HG02970 (cell line): Measurements from ENCODE around the gene HOXC4.
"Not testable (repeated sequence)": the region's sequence is repeated elsewhere in the genome, so short reads cannot be mapped to it uniquely, and the experiment has no call there.

ENCODE experiments used
- ATAC-seq: cut with Tn5 transposase; IDR thresholded peaks from one replicate; pipeline ENCODE4 v1.9.1; 2021; ENCODE audit warnings: mild to moderate bottlenecking, moderate library complexity, moderate number of reproducible peaks; ENCODE audit not compliant: unreplicated experiment, low FRiP score

The HOXC4 gene

DNA sequence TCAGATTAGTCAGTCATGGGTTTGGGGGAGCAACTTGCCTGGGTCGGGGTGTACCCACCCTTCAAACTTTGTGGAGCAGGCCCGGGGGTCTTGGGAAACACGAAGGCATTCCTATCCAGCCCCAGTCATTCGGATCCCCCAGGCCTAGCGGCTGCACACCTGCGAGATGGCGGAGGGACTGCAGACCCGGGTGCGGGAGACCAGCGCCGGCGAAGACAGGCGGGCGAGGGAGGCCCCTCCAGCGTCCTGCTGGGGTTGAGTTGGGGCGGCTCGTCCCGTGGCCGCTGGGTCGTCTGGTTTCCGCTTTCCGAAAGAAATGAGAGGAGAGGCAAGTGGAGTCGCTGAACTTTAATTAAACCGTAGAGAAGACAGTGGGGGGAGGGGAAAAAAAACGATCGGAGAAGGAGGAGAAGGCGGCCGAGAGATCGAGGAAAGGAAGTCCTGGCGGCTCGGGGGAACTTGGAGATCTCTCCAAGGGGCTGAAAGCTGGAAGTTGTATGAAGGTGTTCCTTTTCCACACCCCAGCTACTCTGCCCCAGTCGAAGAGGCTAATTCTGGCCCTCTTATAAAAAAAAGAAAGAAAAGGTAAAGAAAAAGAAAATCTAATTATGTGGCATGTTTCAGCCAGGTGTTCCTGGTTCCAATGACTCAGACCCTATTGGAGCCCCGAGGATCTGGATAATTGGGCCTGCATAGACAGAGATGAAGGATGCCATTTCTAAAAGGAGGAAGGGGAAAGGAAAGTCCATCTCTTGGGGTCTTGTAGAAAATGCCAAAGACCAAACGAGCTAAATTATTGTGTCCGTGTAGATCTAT, 28.2 kb downstream of the HOXC4 start:
- ATAC-seq: not testable (repeated sequence)

GRCh38 chr12:54082397-54082892, 28.8 kb downstream of the HOXC4 start:
- ATAC-seq: no peak

DNA sequence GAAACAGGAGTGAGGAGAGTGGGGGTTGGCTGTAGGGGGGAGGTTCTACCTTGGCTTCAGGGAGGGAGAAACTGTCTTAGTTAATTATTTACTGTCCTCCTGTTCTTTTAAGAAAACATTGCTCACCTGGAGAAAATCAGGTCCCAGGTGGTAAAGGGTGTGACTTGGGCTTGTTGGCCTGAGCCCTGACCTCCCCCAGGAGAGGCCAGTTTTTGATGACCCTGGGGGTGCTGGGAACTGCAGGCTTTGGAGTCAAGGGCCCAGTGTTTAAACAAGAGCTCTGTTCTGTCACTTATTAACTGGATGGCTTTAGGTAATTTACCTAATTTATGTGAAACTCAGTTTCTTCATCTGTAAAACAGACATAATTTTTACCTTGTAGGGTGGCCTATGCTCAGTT, 34.4 kb downstream of the HOXC4 start:
- ATAC-seq: not testable (repeated sequence)

GRCh38 chr12:54089465-54089864, 35.8 kb downstream of the HOXC4 start:
- ATAC-seq: not testable (repeated sequence)

- ATAC-seq: not testable (repeated sequence)
Observed at GRCh38 chr12:54090312-54090711, 36.7 kb downstream of the HOXC4 start.

DNA sequence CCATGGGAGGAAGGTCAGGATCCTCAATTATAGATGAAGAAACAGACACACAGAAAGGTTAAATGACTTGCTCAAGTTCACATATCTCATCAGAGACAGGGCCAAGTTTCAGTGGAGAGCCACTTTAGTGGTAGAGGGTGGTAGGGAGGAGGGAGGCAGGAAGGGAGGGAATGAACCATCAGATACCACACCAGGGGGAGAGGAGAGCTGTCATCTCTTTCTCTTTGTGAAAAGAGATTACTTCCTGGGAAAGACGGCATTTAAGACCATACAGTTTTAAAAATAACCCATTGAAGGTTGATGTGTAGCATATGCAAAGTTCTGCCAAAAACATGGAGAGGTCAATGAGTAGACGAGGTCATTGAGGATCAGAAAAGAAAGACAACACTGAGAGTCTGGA, 39.3 kb downstream of the HOXC4 start:
- not testable (repeated sequence) for ATAC-seq

DNA sequence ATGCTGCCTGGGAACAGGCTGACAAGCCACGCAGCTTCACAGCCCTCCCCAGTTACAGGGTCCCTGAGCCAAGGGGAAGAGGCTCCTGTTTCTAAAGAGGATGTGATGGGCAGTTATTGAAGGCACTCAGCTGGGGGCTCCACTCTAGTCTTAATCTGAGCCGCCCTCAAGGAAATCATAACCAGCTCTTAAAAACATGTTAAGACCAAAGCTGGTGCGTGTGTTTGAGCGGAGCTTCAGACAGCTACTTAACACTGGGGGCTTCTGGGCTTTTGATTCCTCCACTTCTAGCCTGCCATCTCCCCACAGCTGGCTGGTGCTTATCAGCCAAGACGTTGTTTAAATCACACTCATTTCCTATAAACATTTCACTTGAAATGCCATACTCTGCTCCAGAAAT, 42.3 kb downstream of the HOXC4 start:
- ATAC-seq: not testable (repeated sequence)

DNA sequence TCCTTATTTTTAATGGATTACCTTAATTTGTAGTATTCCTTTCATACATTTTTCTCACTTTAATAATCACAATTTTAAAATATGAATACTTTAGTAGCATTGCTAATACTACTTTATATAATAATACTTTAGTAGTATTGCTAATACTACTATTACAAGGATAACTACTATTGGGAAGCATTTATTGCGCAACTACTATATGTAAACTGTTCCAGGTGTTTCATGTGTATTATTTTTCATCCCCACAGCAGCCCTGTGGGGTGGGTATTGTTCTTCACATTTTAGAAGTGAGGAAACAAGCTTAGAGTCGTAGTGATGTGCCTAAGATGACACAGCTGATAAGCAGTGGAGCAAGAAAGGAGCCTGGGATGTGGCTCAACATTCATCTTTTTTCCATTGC, 45.0 kb downstream of the HOXC4 start:
- not testable (repeated sequence) for ATAC-seq

GRCh38 chr12:54100588-54100987, 47.0 kb downstream of the HOXC4 start:
- ATAC-seq: not testable (repeated sequence)

DNA sequence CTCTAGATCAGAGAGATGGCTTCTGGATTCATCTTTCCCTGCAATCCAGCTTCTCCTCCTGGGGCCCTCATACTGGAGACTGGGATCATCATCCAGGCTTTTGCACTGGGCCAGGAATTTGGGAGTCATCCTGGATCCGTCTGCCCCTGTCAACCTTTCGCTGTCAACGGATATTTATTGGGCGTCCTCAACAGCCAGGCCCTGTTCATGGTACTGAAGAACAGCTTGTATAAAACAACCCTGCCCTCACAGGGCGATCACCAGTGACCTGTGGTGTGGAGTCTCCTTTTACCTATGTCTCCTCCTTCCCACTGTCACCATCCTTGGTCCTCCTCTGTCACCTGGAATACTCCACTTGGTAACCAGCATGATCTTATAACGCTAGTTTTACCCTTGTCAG, 48.6 kb downstream of the HOXC4 start:
- not testable (repeated sequence) for ATAC-seq

DNA sequence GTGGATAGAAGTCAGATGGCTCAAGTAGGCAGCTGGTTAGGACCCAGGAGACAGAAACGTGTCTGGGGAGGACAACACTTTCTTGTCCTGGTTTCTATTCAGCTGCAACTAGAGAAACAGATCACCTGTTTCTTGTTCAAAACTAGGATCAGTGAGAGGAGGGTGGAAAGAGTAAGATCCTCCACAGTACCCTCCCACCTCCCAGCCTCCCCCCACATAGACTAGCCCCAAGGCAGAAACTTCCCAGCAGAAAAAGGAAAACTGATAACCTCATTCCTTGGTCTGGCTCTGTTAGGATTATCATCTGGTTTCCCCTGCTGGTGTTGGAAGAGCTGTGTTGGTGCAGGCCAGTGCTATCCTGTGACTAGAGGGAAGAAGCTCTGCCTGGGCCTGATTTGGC, 50.2 kb downstream of the HOXC4 start:
- ATAC-seq: not testable (repeated sequence)
